Measurements from ENCODE around the gene IFNAR1.

Gene IFNAR1

GRCh38 chr21:33359446-33359845 is 34.7 kb downstream of the IFNAR1 start:
- TF ChIP-seq, protein P1, sequence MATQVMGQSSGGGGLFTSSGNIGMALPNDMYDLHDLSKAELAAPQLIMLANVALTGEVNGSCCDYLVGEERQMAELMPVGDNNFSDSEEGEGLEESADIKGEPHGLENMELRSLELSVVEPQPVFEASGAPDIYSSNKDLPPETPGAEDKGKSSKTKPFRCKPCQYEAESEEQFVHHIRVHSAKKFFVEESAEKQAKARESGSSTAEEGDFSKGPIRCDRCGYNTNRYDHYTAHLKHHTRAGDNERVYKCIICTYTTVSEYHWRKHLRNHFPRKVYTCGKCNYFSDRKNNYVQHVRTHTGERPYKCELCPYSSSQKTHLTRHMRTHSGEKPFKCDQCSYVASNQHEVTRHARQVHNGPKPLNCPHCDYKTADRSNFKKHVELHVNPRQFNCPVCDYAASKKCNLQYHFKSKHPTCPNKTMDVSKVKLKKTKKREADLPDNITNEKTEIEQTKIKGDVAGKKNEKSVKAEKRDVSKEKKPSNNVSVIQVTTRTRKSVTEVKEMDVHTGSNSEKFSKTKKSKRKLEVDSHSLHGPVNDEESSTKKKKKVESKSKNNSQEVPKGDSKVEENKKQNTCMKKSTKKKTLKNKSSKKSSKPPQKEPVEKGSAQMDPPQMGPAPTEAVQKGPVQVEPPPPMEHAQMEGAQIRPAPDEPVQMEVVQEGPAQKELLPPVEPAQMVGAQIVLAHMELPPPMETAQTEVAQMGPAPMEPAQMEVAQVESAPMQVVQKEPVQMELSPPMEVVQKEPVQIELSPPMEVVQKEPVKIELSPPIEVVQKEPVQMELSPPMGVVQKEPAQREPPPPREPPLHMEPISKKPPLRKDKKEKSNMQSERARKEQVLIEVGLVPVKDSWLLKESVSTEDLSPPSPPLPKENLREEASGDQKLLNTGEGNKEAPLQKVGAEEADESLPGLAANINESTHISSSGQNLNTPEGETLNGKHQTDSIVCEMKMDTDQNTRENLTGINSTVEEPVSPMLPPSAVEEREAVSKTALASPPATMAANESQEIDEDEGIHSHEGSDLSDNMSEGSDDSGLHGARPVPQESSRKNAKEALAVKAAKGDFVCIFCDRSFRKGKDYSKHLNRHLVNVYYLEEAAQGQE (IDR thresholded peaks at IDR 0.05; ENCODE audit: insufficient read depth in 1 of 2, low read depth in 2 of 2, low read length in 2 of 2), result no peak
- TF ChIP-seq POLR2AphosphoS5 (IDR thresholded peaks at IDR 0.05; ENCODE audit: low read depth, low read length) (no peak), FOXP2 (optimal IDR thresholded peaks at IDR 0.05; ENCODE audit: borderline replicate concordance, extremely low read depth, extremely low read length, insufficient read depth) (no peak), TAF1 (IDR thresholded peaks at IDR 0.05; ENCODE audit: borderline replicate concordance, insufficient read depth, low read length) (no peak), SIN3A (IDR thresholded peaks at IDR 0.05; ENCODE audit: borderline replicate concordance, insufficient read depth, low read length) (no peak)

DNA sequence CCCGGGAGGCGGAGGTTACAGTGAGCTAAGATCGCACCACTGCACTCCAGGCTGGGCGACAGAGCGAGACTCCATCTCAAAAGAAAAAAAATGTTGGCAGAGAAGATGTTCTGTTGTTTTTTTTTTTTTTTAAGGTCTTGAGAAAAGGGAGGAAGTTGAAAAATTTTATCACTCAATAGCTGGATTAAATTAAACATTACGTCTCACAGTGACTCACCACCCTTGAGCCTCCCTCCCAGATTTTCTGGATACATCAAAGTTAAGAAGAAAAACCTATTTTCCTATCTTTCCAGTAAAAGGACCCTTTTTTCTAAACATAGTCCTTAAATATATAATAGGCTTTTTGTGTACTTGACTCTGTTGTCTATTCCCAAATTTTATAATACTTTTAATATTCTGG is 35.5 kb downstream of the IFNAR1 start:
- TF ChIP-seq SIN3A (IDR thresholded peaks at IDR 0.05; ENCODE audit: borderline replicate concordance, insufficient read depth, low read length) (no peak), TAF1 (IDR thresholded peaks at IDR 0.05; ENCODE audit: borderline replicate concordance, insufficient read depth, low read length) (no peak), POLR2AphosphoS5 (IDR thresholded peaks at IDR 0.05; ENCODE audit: low read depth, low read length) (no peak), FOXP2 (optimal IDR thresholded peaks at IDR 0.05; ENCODE audit: borderline replicate concordance, extremely low read depth, extremely low read length, insufficient read depth) (no peak)
- TF ChIP-seq, protein P1 (IDR thresholded peaks at IDR 0.05; ENCODE audit: insufficient read depth in 1 of 2, low read depth in 2 of 2, low read length in 2 of 2), result no peak

DNA sequence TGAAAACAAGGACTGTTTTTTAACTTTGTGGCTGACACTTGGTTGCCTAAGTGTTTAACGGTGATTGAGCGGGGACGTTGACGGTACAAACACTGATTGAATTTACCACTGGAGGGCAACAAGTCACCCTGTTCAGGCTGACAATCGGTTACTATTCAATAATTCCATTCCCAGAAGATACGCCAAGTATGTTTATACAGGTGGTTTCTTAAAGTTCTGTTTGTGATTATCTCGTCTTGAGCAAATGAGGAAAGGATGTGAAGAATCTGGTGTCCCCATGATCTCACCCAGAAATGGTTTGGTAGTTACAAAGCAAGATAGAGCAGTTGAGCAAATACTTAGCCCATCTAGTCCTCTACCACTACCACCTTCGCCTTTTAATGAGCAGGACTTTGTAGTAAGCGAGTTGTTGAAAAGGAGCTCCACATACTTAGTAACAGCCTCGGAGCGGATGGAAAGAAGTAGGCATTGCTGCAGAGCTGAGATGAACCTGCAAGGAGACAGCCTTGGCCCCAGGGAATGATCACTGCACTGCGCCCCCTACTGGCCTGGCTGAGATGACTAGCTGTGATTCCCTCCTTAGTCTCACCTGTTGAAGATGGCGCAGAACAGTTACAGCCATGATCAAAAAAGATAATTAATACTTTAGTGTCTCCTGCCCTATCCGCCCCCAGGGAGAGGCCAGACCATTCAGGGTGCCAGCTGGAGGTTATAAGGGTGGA is 36.3 kb downstream of the IFNAR1 start:
- TF ChIP-seq POLR2AphosphoS5 (IDR thresholded peaks at IDR 0.05; ENCODE audit: low read depth, low read length) (no peak), FOXP2 (optimal IDR thresholded peaks at IDR 0.05; ENCODE audit: borderline replicate concordance, extremely low read depth, extremely low read length, insufficient read depth) (peak; percentile 62)

DNA sequence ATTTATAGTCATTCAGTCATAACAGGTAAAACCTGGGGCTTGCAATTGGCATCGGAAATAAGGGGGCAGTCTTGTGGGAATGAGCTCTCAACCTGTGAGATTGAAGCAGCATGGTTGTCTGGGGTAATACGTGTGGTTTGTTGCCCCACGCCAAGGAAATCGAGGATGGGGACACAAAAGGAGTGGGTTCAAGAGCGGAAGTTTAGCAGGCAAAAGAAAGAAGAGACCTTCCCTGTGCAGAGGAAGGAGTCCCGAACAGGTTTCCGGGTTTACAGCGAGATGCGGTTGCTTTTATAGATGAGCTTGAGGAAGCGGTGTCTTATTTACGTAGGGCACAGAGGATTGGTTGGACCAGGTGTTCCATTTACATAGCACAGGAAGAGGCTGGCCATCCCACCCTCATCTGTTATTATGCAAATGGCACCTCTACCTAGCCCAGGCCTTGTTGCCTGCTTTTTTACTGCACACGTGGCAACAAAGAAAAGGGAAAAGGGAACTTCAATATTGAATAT is 37.3 kb downstream of the IFNAR1 start:
- TF ChIP-seq, protein P1 (IDR thresholded peaks at IDR 0.05; ENCODE audit: insufficient read depth in 1 of 2, low read depth in 2 of 2, low read length in 2 of 2), result no peak
- TF ChIP-seq SIN3A (IDR thresholded peaks at IDR 0.05; ENCODE audit: borderline replicate concordance, insufficient read depth, low read length), result no peak
- no peak for TF ChIP-seq POLR2AphosphoS5 (IDR thresholded peaks at IDR 0.05; ENCODE audit: low read depth, low read length)
- no peak for TF ChIP-seq FOXP2 (optimal IDR thresholded peaks at IDR 0.05; ENCODE audit: borderline replicate concordance, extremely low read depth, extremely low read length, insufficient read depth)

DNA sequence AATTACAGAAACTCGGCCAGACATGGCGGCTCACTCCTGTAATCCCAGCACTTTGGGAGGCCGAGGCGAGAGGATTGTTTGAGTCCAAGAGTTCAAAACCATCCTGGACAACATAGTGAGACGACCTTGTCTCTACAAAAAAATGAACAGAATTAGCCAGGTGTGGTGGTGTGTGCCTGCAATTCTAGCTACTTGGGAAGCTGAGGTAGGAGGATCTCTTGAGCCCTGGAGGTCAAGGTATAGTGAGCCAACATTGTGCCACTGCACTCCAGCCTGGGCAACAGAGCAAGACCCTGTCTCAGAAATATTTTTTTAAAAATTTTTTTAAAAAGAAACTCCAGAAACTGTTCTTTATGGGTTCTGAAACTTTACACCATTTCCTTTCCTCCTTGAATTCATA is 40.1 kb downstream of the IFNAR1 start:
- no peak for TF ChIP-seq POLR2AphosphoS5 (IDR thresholded peaks at IDR 0.05; ENCODE audit: low read depth, low read length)
- TF ChIP-seq SIN3A (IDR thresholded peaks at IDR 0.05; ENCODE audit: borderline replicate concordance, insufficient read depth, low read length), result no peak
- TF ChIP-seq FOXP2 (optimal IDR thresholded peaks at IDR 0.05; ENCODE audit: borderline replicate concordance, extremely low read depth, extremely low read length, insufficient read depth), result no peak
- TF ChIP-seq TAF1 (IDR thresholded peaks at IDR 0.05; ENCODE audit: borderline replicate concordance, insufficient read depth, low read length), result no peak
- TF ChIP-seq, protein P1 (IDR thresholded peaks at IDR 0.05; ENCODE audit: insufficient read depth in 1 of 2, low read depth in 2 of 2, low read length in 2 of 2), result no peak
